GOT3 (cell line): Measurements from ENCODE around the gene TMBIM4.

ENCODE experiments used
- DNase-seq: peaks from one replicate; lab custom pipeline; 2025; ENCODE audit warnings: mixed read lengths; lab: John Stamatoyannopoulos, UW

TMBIM4 gene

DNA sequence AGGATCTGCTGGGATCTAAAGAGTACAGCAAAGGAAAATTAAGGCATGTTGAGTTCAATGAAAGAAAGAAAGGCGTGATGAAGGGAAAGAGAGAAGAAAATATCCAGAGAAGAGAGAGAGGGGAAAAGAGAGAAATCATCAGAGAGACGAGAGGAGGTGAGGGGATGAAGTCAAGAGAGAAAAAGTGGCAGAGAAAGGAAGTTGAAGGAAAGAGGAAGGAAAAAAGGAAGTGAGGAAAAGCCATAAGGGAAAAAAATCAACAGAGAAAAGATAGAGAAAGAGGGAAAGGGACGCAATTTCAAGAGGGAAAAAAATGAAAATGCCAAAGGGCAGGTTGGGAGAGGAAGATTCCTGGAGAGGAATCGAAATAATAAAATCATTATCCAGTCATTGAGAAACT is 79.6 kb downstream of the TMBIM4 start:
- no peak for DNase-seq

DNA sequence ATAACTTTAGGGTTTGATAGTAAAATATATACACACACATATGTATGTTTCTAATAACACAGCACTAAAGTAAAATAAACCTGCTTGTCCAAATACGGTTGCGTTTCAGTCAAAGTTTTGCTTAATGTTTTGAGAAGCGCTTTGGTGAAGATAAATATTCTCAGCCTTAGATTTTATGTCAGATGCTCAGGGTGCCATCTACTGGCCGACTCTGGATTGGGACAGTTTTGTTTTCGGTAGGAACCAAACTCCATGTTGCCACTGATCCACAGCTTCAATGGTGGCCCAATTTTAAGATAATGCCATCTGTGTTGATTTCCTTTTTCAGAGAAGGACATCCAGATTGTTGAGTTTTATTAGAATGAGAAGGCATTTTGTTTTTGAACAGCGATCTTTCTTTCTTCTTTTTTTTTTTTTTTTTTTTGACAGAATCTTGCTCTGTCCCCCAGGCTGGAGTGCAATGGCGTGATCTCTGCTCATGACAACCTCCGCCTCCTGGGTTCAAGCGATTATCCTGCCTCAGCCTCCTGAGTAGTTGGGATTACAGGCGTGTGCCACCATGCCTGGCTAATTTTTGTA is 82.3 kb downstream of the TMBIM4 start:
- no peak for DNase-seq

DNA sequence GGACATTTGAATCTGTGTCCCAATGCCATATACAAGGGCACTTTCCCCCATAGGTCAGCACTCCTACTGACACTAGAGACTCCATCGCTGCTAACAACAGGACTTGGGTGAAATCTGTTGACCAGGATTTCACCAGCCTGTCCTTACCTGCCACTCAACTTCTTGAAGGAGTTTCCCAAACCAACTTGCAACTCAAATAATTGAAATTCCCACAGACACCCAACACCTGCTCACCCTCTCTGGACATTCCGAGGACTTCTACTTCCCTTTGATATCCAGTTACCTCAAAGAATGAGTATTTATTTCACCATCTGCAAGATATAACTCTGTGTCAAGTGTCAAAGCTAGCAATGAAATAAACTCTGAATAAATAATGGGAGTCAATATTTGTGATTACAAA is 83.8 kb downstream of the TMBIM4 start:
- no peak for DNase-seq
